DMS153 treated with DMSO at 0.1 percent for 48 hours (cell line): ENCODE results near the gene GMEB1.
"Not testable (repeated sequence)": the region's sequence is repeated elsewhere in the genome, so short reads cannot be mapped to it uniquely, and the experiment has no call there.

Experiments
- DNase-seq: peaks from one replicate; lab custom pipeline; 2025; ENCODE audit not compliant: unreplicated experiment; lab: John Stamatoyannopoulos, UW

GMEB1 gene

DNA sequence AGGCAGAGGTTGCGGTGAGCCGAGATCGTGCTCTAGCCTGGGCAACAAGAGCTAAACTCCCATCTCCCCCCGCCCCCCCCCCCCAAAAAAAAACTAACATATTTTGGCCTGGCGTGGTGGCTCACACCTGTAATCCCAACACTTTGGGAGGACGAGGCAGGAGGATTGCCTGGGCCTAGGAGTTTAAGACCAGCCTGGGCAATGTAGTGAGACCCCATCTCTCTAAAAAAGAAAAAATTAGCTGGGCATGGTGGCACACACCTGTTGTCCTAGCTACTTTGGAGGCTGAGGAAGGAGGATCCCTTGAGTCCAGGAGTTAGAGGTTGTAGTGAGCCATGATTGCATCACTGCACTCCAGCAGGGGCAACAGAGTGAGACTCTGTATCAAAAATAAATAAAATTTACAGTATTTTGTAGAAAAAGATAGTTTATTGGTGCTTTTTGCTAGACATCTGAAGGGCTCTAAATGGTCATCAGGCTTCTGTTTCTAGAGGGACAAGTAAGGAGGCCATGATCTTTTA lies 77.1 kb downstream of the GMEB1 start:
- DNase-seq, result no peak

DNA sequence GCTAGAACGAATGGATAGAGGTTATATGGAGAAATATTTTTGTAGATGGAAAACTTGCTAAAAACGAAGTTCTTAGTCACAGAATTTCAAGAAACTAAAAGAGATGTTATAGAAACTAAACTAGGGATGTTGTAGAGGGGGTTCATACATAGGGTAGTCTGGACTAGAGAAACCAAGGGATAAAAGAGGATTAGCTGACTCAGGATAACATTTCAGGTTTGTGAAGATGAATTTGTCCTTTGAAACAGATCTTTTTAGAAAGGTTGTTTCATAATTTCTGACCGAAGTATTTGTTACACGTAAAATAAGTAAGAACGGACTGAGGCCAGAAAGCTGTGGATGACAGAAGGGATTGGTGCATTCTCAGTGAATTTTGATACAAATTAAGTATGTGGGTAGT lies 81.7 kb downstream of the GMEB1 start:
- no peak for DNase-seq

DNA sequence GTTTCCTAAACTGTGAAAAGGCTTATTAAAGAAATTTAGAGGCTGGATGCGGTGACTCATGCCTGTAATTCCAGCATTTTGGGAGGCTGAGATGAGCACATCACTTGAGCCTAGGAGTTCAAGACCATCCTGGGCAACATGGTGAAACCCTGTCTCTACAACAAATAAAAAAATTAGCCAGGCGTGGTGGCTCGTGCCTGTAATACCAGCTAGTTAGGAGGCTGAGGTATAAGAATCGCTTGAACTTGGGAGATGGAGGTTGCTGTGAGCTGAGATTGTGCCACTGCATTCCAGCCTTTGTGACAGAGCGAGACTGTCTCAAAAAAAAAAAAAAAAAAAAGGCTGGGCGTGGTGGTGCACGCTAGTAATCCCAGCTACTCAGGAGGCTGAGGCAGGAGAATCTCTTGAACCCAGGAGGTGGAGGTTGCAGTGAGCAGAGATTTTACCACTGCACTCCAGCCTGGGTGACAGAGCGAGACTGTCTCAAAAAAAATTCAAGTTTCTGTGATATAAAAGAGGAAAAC lies 82.2 kb downstream of the GMEB1 start:
- DNase-seq, result not testable (repeated sequence)

DNA sequence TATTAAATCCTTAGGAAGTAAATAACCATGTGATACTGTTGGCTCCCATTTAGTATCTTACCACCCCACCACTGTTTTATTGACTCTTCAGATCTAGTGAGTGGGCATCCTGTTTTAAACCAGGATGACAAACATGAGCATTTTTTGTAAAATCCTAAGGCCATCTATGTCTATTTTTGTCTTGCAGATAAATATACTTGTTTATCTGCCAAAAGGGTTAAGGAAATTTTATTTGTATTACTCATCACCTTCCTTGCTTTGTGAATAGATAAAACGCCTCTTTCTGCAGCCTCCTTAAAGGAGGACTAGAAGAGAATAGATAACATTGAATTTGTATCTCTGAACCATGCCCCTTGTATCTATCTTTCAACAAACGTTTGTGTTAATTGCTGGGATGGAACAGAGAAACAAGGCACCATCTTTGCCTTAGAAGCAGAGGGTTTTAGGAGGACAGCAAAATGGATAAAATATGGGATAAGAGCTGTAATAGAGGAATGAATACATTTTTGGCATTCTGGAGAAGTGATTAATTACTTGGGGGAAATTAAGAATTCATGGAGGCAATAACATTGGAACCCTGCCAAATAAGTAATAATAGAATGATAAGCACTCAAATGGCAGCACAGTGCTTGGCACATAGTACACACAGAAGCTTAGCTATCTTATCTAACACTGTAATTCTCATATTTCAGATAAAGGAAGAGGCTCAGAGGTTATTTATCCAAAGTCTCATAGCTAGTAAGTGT lies 82.9 kb downstream of the GMEB1 start:
- no peak for DNase-seq

DNA sequence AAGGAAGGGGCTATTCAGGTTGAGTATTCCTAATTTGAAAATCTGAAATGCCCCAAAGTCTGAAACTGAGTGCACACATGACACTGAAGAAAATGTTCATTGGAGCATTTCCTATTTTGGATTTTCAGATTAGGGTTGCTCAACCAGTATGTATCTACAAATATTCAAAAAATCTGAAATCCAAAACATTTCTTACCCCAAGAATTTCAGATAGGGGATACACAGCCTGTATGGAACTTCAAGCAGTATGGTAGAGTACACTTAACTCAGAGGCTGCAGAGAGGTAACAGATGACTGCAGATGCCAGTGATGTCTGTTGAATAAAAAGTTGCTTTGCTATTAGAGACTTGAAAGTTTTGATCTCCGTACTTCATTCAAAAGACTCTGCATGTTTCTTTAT lies 87.1 kb downstream of the GMEB1 start:
- no peak for DNase-seq

DNA sequence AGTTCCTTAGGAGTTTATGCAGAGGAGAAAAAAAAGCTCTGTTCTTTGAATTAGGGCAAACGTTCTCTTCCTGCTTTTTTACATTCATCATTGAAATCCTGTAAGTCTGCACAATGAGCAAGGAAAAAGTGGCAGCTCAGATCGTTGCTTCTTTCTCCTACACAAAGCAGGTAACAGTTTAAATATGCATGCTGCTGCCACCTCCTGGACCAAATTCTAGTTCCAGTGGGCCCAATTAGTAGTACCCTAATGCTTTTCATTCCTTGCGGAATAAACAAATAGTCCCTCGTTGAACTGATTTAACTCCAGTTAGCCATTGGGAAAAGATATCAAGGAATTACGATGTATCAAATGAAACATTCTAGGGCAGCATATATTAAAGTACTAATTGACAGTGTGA lies 88.3 kb downstream of the GMEB1 start:
- no peak for DNase-seq

DNA sequence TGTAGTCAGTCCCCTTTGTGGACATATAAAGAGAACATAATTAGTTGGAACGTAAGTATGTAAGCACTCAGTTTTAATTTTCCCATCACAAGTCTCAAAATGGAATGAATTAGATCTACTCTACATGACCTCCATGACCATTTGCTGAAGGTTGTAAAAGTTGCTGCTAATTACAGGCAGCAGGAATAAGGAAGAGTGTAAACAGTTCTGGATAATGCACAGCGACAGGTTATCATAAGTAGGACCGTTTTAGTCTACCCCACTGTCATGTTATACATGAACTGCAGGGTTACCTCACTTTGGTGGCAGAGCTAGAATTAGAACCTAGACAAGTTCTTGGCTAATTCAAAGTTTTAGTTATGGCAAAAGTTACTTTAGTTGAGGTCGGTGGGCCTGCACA lies 89.8 kb downstream of the GMEB1 start:
- no peak for DNase-seq

DNA sequence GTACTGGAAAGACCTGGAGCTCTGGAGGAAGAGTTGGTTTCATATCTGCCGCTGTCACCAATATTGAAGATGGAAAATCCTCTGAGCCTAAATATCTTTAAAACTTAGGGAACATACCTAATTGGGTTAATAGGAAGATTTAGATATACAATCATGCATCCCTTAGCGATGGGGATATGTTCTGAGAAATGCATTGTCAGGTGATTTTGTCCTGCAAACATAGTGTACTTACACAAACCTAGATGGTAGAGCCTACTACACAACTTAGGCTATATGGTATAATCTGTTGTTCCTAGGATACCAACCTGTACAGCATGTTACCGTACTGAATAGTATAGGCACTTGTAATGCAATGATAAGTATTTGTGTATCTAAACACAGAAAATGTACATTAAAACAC lies 90.7 kb downstream of the GMEB1 start:
- DNase-seq, result no peak

DNA sequence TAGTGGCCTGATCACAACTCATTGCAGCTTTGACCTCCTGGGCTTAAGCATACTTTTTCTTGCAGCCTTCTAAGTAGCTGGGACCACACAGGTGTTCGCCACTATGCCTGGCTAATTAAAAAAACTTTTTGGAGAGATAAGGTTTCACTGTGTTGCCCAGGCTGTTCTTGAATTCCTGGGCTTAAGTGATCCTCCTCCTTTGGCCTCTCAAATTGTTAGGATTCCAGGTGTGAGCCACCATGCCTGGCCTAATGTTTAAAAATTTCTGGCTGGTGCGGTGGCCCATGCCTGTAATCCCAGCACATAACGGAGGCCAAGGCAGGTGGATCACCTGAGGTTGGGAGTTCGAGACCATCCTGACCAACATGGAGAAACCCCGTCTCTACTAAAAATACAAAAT lies 92.6 kb downstream of the GMEB1 start:
- no peak for DNase-seq

DNA sequence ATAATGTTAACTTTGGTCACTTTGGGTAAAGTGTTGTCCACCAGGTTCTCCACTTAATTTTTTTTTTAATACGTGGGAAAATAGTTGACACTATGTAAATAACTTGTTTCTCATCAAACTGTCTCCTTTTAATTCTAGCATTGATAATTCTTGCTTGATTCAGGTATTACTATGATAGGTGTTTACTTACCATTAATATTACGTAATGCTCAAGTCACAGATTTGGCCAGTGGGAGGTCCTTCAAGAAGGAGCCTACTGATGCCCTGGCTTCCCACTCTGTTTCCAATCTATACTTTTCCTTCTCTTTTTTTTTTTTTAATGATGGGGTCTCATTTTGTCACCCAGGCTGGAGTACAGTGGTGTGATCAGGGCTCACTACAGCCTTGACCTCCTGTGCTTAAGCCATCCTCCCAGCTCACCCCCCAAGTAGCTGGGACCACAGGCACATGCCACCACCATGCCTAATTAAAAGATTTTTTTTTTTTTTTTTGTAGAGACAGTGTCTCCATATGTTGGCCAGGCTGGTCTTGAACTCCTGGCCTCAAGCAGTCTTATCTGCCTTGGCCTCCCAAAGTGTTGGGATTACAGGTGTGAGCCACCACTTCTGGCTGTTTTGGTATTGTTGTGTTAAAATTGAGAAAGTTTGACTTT lies 98.1 kb downstream of the GMEB1 start:
- no peak for DNase-seq
